HG03457 (cell line): ENCODE measurements around the gene SLAMF1.
"Not testable (repeated sequence)": the region's sequence is repeated elsewhere in the genome, so short reads cannot be mapped to it uniquely, and the experiment has no call there.

Experiments
- ATAC-seq: cut with Tn5 transposase; IDR thresholded peaks from one replicate; pipeline ENCODE4 v1.9.1; 2021; ENCODE audit warnings: moderate number of reproducible peaks; ENCODE audit not compliant: unreplicated experiment

SLAMF1 gene

DNA sequence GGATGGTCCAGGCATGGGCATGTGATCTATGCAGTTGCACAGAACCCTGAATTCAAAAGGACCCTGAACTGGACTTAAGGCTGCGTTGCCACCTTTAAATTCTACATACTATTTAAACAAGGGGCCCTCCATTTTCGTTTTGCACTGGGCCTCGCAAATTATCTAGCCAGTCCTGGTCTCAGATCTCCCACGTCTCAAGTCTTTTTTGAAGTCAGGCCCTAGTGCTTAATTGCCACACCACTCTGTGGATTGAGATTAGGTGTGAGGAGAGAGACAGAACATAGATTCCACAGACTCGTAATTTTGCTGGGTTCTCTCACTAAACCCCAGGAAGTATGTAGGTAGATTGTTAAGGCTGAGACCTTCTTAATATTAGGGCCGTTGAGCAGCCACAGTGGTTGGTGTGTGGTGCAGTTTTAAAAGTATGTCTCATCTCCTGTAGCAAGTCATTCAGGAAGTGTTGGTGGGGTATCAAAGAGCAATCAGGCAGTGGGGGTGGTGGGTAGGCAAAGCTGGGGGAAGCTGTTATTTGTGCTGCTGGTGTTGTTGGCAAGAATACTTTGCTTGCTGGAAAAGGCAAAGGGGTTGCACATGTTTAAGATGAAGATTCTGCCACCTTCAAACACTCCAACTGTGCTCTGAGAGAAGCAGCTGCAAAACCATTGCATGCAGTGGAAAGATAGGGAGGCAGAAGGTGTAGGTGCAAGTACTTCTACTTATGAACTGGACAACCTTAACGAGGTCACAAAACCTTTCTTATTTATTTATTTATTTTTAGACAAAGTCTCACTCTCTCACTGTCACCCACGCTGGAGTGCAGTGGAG lies 78.8 kb downstream of the SLAMF1 start:
- ATAC-seq, result no peak

DNA sequence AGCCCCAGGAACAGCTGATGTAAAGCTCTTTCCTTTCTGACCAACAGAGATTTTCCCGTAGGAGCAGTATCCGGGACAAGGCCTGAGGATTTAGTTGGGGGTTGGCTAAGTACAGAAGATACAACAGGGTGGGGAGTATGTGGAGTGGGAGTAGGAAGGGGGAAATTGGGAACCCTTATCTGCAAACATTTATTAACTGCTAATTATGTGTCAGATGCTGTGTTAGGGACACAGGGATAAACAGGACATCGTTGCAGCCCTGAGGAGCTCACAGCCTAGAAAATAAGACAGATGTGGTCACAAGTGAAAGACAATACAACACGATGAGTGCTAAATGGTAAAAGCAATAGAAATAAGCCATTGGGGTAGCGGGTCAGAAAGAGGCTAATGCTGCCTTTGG lies 79.5 kb downstream of the SLAMF1 start:
- ATAC-seq, result no peak

DNA sequence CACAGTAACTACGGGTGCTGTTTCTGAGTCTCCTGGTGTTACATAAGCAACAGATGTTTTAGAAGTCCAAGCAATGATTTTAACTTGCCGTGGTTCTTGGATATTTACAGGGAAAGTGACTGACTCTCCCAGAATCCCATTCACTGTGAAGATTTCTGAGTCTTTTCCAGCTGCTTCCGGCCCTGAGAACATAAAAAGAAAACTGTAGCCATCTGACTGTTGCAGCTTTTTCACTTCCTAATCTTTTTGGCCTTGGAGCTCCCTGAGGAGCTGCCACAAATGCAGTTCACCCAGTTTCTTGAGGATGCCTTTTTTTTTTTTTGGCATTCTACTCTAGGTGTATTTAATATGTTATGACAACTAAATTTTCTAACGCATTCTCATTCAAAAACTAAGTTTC lies 81.3 kb downstream of the SLAMF1 start:
- ATAC-seq, result no peak

DNA sequence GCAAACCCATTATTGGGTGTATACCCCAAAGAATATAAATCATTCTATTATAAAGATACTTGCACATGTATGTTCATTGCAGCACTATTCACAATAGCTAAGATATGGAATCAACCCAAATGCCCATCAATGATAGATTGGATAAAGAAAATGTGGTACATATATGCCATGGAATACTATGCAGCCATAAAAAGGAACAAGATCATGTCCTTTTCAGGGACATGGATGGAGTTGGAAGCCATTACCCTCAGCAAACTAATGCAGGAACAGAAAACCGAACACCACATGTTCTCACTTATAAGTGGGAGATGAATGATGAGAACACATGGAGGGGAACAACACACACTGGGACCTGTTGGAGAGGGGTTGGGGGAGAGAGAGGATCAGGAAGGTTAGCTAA lies 83.6 kb downstream of the SLAMF1 start:
- ATAC-seq, result not testable (repeated sequence)

DNA sequence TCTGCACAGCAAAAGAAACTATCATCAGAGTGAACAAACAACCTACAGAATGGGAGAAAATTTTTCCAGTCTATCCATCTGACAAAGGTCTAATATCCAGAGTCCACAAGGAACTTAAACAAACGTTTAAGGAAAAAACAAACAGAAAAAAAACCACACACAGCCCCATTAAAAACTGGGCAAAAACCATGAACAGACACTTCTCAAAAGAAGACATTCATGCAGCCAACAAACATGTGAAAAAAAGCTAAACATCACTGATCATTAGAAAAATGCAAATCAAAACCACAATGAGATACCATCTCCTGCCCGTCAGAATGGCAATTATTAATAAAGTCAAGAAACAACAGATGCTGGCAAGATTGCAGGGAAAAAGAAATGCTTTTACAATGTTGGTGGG lies 84.1 kb downstream of the SLAMF1 start:
- not testable (repeated sequence) for ATAC-seq

DNA sequence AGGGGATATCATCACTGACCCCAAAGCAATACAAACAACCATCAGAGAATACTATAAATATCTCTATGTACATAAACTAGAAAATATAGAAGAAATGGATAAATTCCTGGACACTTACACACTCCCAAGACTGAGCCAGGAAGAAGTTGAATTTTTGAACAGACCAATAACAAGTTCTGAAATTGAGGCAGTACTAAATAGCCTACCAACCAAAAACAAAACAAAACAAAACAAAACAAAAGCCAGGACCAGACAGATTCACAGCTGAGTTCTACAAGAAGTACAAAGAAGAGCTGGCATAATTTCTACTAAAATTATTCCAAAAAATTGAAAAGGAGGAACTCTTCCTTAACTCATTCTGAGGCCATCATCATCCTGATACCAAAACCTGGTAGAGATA lies 86.0 kb downstream of the SLAMF1 start:
- no peak for ATAC-seq

DNA sequence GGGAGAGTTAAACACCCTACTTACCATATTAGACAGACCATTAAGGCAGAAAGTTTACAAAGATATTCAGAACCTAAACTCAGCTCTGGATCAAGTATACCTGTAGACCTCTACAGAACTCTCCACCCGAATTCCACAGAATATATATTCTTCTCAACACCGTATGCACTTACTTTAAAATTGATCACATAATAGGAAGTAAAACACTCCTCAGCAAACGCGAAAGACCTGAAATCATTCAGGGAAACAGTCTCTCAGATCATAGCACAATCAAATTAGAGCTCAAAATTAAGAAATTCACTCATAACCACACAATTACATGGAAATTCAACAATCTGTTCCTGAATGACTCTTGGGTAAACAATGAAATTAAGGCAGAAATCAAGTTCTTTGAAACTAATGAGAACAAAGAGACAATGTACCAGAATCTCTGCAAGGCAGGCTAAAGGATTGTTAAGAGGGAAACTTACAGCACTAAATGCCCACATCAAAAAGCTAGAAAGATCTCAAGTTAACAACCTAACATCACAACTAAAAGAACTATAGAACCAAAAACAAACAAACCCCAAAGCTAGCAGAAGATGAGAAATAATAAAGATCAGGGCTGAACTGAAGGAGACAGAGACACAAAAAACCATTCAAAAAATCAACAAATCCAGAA lies 86.7 kb downstream of the SLAMF1 start:
- no peak for ATAC-seq

DNA sequence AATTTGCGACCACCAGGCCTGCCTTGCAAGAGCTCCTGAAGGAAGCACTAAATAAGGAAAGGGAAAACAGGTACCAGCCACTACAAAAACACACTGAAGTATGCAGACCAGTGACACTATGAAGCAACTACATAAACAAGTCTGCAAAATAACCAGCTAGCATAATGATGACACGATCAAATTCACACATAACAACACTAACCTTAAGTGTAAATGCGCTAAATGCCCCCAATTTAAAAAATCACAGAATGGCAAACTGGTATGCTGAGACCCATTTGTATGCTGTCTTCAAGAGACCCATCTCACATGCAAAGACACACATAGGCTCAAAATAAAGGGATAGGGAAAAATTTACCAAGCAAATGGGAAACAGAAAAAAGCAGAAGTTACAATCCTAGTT lies 87.4 kb downstream of the SLAMF1 start:
- not testable (repeated sequence) for ATAC-seq

DNA sequence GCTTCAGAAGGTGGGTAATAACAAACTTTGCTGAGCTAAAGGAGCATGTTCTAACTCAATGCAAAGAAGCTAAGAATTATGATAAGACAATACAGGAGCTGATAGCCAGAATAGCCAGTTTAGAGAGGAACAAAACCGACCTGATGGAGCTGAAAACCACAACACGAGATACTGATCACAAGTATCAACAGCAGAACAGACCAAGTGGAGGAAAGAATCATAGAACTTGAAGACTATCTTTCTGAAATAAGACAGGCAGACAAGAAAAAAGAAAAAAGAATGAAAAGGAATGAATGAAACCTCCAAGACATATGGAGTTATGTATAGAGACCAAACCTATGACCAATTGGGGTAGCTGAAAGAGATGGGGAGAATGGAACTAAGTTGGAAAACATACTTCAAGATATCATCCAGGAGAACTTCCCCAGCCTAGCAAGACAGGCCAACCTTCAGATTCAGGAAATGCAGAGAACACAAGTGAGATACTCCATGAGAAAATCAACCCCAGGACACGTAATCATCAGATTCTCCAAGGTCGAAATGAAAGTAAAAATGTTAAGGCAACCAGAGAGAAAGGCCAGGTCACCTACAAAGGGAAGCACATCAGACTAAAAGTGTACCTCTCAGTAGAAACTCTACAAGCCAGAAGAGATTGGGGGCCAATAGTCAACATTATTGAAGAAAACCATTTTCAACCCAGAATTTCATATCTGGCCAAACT lies 88.0 kb downstream of the SLAMF1 start:
- ATAC-seq, result no peak
